Astrocyte (in vitro differentiated cells and primary cell): ENCODE measurements around the gene COP1.

Source experiments
- CTCF ChIP-seq: IDR thresholded peaks from 2 replicates; pipeline ENCODE4 v1.5.1; 2011; ENCODE audit warnings: low read depth, mild to moderate bottlenecking, inconsistent platforms, low read length, moderate library complexity; ENCODE audit not compliant: insufficient read depth
- EZH2 ChIP-seq: IDR thresholded peaks from 2 replicates; pipeline ENCODE4 v1.6.1; 2012; ENCODE audit warnings: mild to moderate bottlenecking, low read length, inconsistent platforms; ENCODE audit not compliant: insufficient read depth

GRCh38 chr1:176033881-176034280, 173.2 kb downstream of the COP1 start:
- TF ChIP-seq CTCF (no peak), EZH2 (no peak)
